ENCODE results near the gene CHRND.

Gene CHRND

DNA sequence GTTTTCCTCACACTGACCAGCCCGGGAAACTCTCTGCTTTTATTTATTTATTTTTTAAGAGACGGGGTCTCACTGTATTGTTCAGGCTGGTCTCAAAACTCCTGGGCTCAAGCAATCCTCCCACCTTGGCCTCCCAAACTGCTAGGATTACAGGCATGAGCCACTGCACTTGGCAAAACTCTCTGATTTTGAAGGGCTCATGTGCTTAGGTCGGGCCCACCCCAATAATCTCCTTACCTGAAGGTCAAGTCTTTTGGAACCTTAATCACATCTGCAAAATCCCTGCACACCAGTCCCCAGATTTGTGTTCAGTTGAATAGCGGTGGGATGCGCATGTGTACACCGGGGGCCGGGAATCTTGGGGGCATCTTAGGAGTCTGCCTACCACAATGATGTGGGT, 30.7 kb upstream of the CHRND start:
- Histone ChIP-seq H3K27ac (replicated peaks) (no peak overlapping the region), H3K4me3 (replicated peaks; ENCODE audit: insufficient read depth, low read length) (no peak overlapping the region), H3K27me3 (ENCODE audit: insufficient read depth, poor library complexity, severe bottlenecking) (peaks cover 9% of the 10 kb centered on the region)
- no peak for TF ChIP-seq REST (IDR thresholded peaks at IDR 0.05; ENCODE audit: insufficient replicate concordance, low read depth)
- TF ChIP-seq, protein P1, sequence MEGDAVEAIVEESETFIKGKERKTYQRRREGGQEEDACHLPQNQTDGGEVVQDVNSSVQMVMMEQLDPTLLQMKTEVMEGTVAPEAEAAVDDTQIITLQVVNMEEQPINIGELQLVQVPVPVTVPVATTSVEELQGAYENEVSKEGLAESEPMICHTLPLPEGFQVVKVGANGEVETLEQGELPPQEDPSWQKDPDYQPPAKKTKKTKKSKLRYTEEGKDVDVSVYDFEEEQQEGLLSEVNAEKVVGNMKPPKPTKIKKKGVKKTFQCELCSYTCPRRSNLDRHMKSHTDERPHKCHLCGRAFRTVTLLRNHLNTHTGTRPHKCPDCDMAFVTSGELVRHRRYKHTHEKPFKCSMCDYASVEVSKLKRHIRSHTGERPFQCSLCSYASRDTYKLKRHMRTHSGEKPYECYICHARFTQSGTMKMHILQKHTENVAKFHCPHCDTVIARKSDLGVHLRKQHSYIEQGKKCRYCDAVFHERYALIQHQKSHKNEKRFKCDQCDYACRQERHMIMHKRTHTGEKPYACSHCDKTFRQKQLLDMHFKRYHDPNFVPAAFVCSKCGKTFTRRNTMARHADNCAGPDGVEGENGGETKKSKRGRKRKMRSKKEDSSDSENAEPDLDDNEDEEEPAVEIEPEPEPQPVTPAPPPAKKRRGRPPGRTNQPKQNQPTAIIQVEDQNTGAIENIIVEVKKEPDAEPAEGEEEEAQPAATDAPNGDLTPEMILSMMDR (IDR thresholded peaks at IDR 0.05; ENCODE audit: insufficient read depth, low read length) = no peak
- no peak for TF ChIP-seq POLR2AphosphoS5 (IDR thresholded peaks at IDR 0.05; ENCODE audit: low read depth)
- no peak for TF ChIP-seq SPI1 (IDR thresholded peaks at IDR 0.05; ENCODE audit: borderline replicate concordance, low read depth)
- TF ChIP-seq GABPA (IDR thresholded peaks at IDR 0.05; ENCODE audit: low read depth) = no peak
- no peak for DNase-seq (ENCODE audit: low read depth in 1 of 2, low spot score in 1 of 2)

DNA sequence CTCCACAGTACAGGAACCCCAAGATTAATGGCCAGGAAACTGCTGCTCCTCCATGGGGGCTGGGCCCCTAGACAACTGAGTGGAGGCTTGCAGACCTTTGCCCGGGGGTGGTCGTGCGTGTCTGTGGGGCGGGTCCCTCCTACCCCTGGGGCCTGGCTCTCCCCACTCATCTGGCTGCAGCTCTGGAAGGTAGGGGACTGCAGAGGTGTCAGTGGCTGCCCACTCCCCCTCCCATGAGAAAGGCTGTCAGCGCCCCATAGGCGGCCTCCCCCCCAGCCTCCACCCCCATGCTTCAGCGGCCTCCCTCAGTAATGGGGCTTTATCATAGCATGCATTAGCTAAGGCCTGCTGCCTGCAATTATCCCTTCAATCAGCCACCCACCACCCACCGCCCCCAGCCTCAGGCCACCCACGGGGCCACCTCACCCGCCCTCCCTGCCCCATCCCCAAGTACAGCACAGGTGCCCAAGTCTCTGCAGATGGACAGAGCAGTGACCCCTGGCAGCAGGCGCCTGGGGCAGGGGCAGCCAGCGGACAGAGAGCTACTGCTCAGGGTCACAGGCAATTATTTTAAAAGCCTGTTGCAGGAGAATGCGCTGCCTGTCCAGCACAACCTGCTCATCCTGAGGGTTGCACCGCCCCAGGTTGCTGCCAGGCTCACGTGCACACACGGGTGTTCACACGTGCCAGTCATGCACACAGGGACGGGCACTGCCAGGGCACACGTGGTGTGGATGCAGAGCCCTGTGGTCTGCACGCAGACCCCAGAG, 29.3 kb upstream of the CHRND start:
- TF ChIP-seq REST (IDR thresholded peaks at IDR 0.05; ENCODE audit: insufficient replicate concordance, low read depth) (no peak), GABPA (IDR thresholded peaks at IDR 0.05; ENCODE audit: low read depth) (no peak), POLR2AphosphoS5 (IDR thresholded peaks at IDR 0.05; ENCODE audit: low read depth) (no peak), SPI1 (IDR thresholded peaks at IDR 0.05; ENCODE audit: borderline replicate concordance, low read depth) (no peak)
- TF ChIP-seq, protein P1 (IDR thresholded peaks at IDR 0.05; ENCODE audit: insufficient read depth, low read length) = no peak
- H3K27ac ChIP-seq (replicated peaks) = no peak overlapping the region
- DNase-seq (ENCODE audit: low read depth in 1 of 2, low spot score in 1 of 2) = no peak
- H3K4me3 ChIP-seq (replicated peaks; ENCODE audit: insufficient read depth, low read length) = no peak overlapping the region
- H3K27me3 ChIP-seq (ENCODE audit: insufficient read depth, poor library complexity, severe bottlenecking) = peaks cover 15% of the 10 kb centered on the region

GRCh38 chr2:232497348-232497747, 28.6 kb upstream of the CHRND start:
- DNase-seq (ENCODE audit: low read depth in 1 of 2, low spot score in 1 of 2) = no peak
- Histone ChIP-seq H3K27me3 (ENCODE audit: insufficient read depth, poor library complexity, severe bottlenecking) (peaks cover 16% of the 10 kb centered on the region), H3K27ac (replicated peaks) (no peak overlapping the region), H3K4me3 (replicated peaks; ENCODE audit: insufficient read depth, low read length) (no peak overlapping the region)
- TF ChIP-seq REST (IDR thresholded peaks at IDR 0.05; ENCODE audit: insufficient replicate concordance, low read depth) (no peak), POLR2AphosphoS5 (IDR thresholded peaks at IDR 0.05; ENCODE audit: low read depth) (no peak), SPI1 (IDR thresholded peaks at IDR 0.05; ENCODE audit: borderline replicate concordance, low read depth) (no peak), GABPA (IDR thresholded peaks at IDR 0.05; ENCODE audit: low read depth) (no peak)
- TF ChIP-seq, protein P1 (IDR thresholded peaks at IDR 0.05; ENCODE audit: insufficient read depth, low read length) = no peak
